MM.1S (cell line): ENCODE data around the gene PWWP2B.

ENCODE experiments used
- DNase-seq: peaks from one replicate; pipeline ENCODE4 v3.0.0-alpha.2; 2015
- H2AFZ ChIP-seq: fragments of 300-600 bp; sonication (generic); 2 replicates; pipeline ENCODE4 v1.6.0; 2016; ENCODE audit warnings: antibody characterized with exemption, low read length
- H3F3A ChIP-seq: fragments of 300-600 bp; sonication (generic); 2 replicates; pipeline ENCODE4 v1.6.1; 2016; ENCODE audit warnings: mild to moderate bottlenecking, antibody characterized with exemption, low read length, moderate library complexity, mixed read lengths; ENCODE audit not compliant: insufficient read depth
- H3K27ac ChIP-seq: fragments of 300-600 bp; sonication (generic); 2 replicates; pipeline ENCODE4 v1.5.1; 2016; ENCODE audit warnings: mild to moderate bottlenecking, low read length
- H3K27me3 ChIP-seq: fragments of 300-600 bp; sonication (generic); replicated peaks from 2 replicates; pipeline ENCODE4 v1.6.0; 2016; ENCODE audit warnings: low read length; ENCODE audit not compliant: insufficient read depth
- H3K36me3 ChIP-seq: fragments of 300-600 bp; sonication (generic); replicated peaks from 2 replicates; pipeline ENCODE4 v1.6.1; 2016; ENCODE audit warnings: mild to moderate bottlenecking, low read length, mixed read lengths; ENCODE audit not compliant: insufficient read depth
- H3K4me1 ChIP-seq: fragments of 300-600 bp; sonication (generic); 2 replicates; pipeline ENCODE4 v1.6.1; 2016; ENCODE audit warnings: low read length, mixed read lengths
- H3K4me2 ChIP-seq: fragments of 300-600 bp; sonication (generic); 2 replicates; pipeline ENCODE4 v1.6.0; 2016; ENCODE audit warnings: low read depth, low read length
- H3K4me3 ChIP-seq: fragments of 300-600 bp; sonication (generic); 2 replicates; pipeline ENCODE4 v1.5.1; 2016; ENCODE audit warnings: low read length, mixed read lengths
- H3K79me2 ChIP-seq: fragments of 300-600 bp; sonication (generic); 2 replicates; pipeline ENCODE4 v1.6.1; 2016; ENCODE audit warnings: mixed run types, low read length, mixed read lengths
- H3K9ac ChIP-seq: fragments of 300-600 bp; sonication (generic); 2 replicates; pipeline ENCODE4 v1.6.1; 2016; ENCODE audit warnings: low read length, mixed read lengths
- H3K9me2 ChIP-seq: fragments of 300-600 bp; sonication (generic); replicated peaks from 2 replicates; pipeline ENCODE4 v1.6.1; 2016; ENCODE audit warnings: mild to moderate bottlenecking, low read length, mixed read lengths; ENCODE audit not compliant: insufficient read depth
- H3K9me3 ChIP-seq: fragments of 300-600 bp; sonication (generic); replicated peaks from 2 replicates; pipeline ENCODE4 v1.6.1; 2016; ENCODE audit warnings: mild to moderate bottlenecking, low read length, mixed read lengths; ENCODE audit not compliant: insufficient read depth
- H4K20me1 ChIP-seq: fragments of 300-600 bp; sonication (generic); 2 replicates; pipeline ENCODE4 v1.6.1; 2016; ENCODE audit warnings: mild to moderate bottlenecking, low read length, moderate library complexity, mixed read lengths; ENCODE audit not compliant: insufficient read depth
- CTCF ChIP-seq: fragments of 300-600 bp; sonication (generic); IDR thresholded peaks from 2 replicates; pipeline ENCODE4 v1.5.1; 2016; ENCODE audit warnings: antibody characterized with exemption, low read length, mixed read lengths
- EZH2 ChIP-seq: fragments of 300-600 bp; sonication (generic); optimal IDR thresholded peaks from 2 replicates; pipeline ENCODE3; 2017; ENCODE audit warnings: low read depth, mild to moderate bottlenecking, antibody characterized with exemption, low read length, mixed read lengths
- EZH2phosphoT487 ChIP-seq: fragments of 300-600 bp; sonication (generic); IDR thresholded peaks from 2 replicates; pipeline ENCODE4 v1.6.1; 2018; ENCODE audit warnings: antibody characterized with exemption, low read length

PWWP2B gene

GRCh38 chr10:132390170-132390920 lies 6.7 kb upstream of the PWWP2B start:
- H3K9ac ChIP-seq, result no peak overlapping the region
- no peak overlapping the region for H2AFZ ChIP-seq
- H3K27ac ChIP-seq, result no peak overlapping the region
- no peak overlapping the region for H3K4me2 ChIP-seq
- no peaks in the 10 kb centered on the region for H3K36me3 ChIP-seq
- H3K27me3 ChIP-seq, result peaks cover 9% of the 10 kb centered on the region
- no peak overlapping the region for H3K4me3 ChIP-seq
- H4K20me1 ChIP-seq, result no peaks in the 10 kb centered on the region
- no peak for DNase-seq
- TF ChIP-seq EZH2phosphoT487 (no peak), EZH2 (no peak), CTCF (no peak)
- H3F3A ChIP-seq, result no peaks in the 10 kb centered on the region
- H3K79me2 ChIP-seq, result no peaks in the 10 kb centered on the region
- H3K4me1 ChIP-seq, result no peaks in the 10 kb centered on the region
- no peaks in the 10 kb centered on the region for H3K9me2 ChIP-seq
- no peaks in the 10 kb centered on the region for H3K9me3 ChIP-seq

- Histone ChIP-seq H3K9ac (no peak overlapping the region), H3K4me1 (no peaks in the 10 kb centered on the region), H3K27me3 (peaks cover 16% of the 10 kb centered on the region), H4K20me1 (no peaks in the 10 kb centered on the region), H3K9me2 (no peaks in the 10 kb centered on the region), H3K79me2 (no peaks in the 10 kb centered on the region), H3K9me3 (no peaks in the 10 kb centered on the region), H3K27ac (no peak overlapping the region), H3K4me3 (no peak overlapping the region), H3K36me3 (no peaks in the 10 kb centered on the region), H3F3A (no peaks in the 10 kb centered on the region), H3K4me2 (no peak overlapping the region), H2AFZ (no peak overlapping the region)
- TF ChIP-seq EZH2phosphoT487 (no peak), CTCF (no peak), EZH2 (no peak)
- no peak for DNase-seq
Measured at GRCh38 chr10:132390921-132391675, 5.9 kb upstream of the PWWP2B start.

- H3K27ac ChIP-seq, result no peak overlapping the region
- no peak for DNase-seq
- no peaks in the 10 kb centered on the region for H3K79me2 ChIP-seq
- no peaks in the 10 kb centered on the region for H4K20me1 ChIP-seq
- H3K9me3 ChIP-seq, result no peaks in the 10 kb centered on the region
- peaks cover 18% of the 10 kb centered on the region for H3K27me3 ChIP-seq
- no peak overlapping the region for H3K4me3 ChIP-seq
- H3K4me1 ChIP-seq, result no peaks in the 10 kb centered on the region
- H3K4me2 ChIP-seq, result no peak overlapping the region
- TF ChIP-seq EZH2phosphoT487 (no peak), EZH2 (no peak), CTCF (no peak)
- H3K36me3 ChIP-seq, result no peaks in the 10 kb centered on the region
- no peaks in the 10 kb centered on the region for H3K9me2 ChIP-seq
- no peaks in the 10 kb centered on the region for H3F3A ChIP-seq
- H2AFZ ChIP-seq, result no peak overlapping the region
- no peak overlapping the region for H3K9ac ChIP-seq
Measured at GRCh38 chr10:132391676-132392020, 5.4 kb upstream of the PWWP2B start.
